Urothelium cell line (cell line): ENCODE measurements around the gene LMLN.
"Not testable (repeated sequence)": the region's sequence is repeated elsewhere in the genome, so short reads cannot be mapped to it uniquely, and the experiment has no call there.

Source experiments
- DNase-seq: peaks from one replicate; pipeline ENCODE4 v3.0.0; 2011; ENCODE audit warnings: low spot score, mixed read lengths
- FAIRE-seq: peaks from 2 replicates; lab custom pipeline; 2011; peaks lifted over from hg19 to GRCh38; lab: Jason Lieb, UNC

LMLN gene

GRCh38 chr3:197959891-197960693 is at the start of gene LMLN:
TSS of gene LMLN (plus strand) at chr3:197960217. CDS start at chr3:197960246, 29 bp downstream.
- FAIRE-seq (peak; percentile 56), DNase-seq (peak; percentile 95)

- DNase-seq (no peak), FAIRE-seq (no peak)
Observed at GRCh38 chr3:197912741-197913476, 47.1 kb upstream of the LMLN start.

- no peak for FAIRE-seq
- no peak for DNase-seq
Observed at GRCh38 chr3:197913641-197914380, 46.2 kb upstream of the LMLN start.

- FAIRE-seq, DNase-seq: not testable (repeated sequence)
Observed at GRCh38 chr3:197921429-197922275, 38.4 kb upstream of the LMLN start.

- FAIRE-seq (no peak), DNase-seq (no peak)
Observed at GRCh38 chr3:197926418-197926817, 33.6 kb upstream of the LMLN start.

- not testable (repeated sequence) for FAIRE-seq, DNase-seq
Observed at GRCh38 chr3:197927578-197927977, 32.4 kb upstream of the LMLN start.

GRCh38 chr3:197936819-197937384 is 23.1 kb upstream of the LMLN start:
- FAIRE-seq (no peak), DNase-seq (no peak)

GRCh38 chr3:197940745-197941384 is 19.2 kb upstream of the LMLN start:
- DNase-seq, result no peak
- FAIRE-seq, result peak; percentile 13

- no peak for FAIRE-seq
- DNase-seq, result peak; percentile 29
Observed at GRCh38 chr3:197942956-197943556, 17.0 kb upstream of the LMLN start.

- FAIRE-seq (no peak), DNase-seq (no peak)
Observed at GRCh38 chr3:197949191-197949777, 10.7 kb upstream of the LMLN start.

GRCh38 chr3:197949778-197950676 is 10.0 kb upstream of the LMLN start, which contains the start of gene RPL35A:
TSS of gene RPL35A (plus strand) at chr3:197950190. CDS start at chr3:197950968, 778 bp downstream.
- DNase-seq (peak; percentile 85), FAIRE-seq (no peak)

GRCh38 chr3:197950677-197951061 is 9.3 kb upstream of the LMLN start:
- FAIRE-seq, result no peak
- DNase-seq, result no peak

GRCh38 chr3:197951392-197951990 is 8.5 kb upstream of the LMLN start:
- no peak for FAIRE-seq
- no peak for DNase-seq

- FAIRE-seq (no peak), DNase-seq (no peak)
Observed at GRCh38 chr3:197952440-197952839, 7.6 kb upstream of the LMLN start.

GRCh38 chr3:197953325-197953724 is 6.7 kb upstream of the LMLN start:
- DNase-seq, result no peak
- FAIRE-seq, result no peak

- FAIRE-seq (no peak), DNase-seq (no peak)
Observed at GRCh38 chr3:197953881-197954280, 6.1 kb upstream of the LMLN start.

GRCh38 chr3:197955892-197956477 is 4.0 kb upstream of the LMLN start:
- FAIRE-seq (no peak), DNase-seq (no peak)
